ENCODE data around the gene GABBR2. TPM values are rescaled to one million over a fixed set of nuclear protein-coding genes. Genes with fewer than 3 reads are reported as not detected.

The GABBR2 gene
- total and polyA plus RNA-seq, 12 donors, result under 0.01 to 1.3 (median 0.45) TPM

DNA sequence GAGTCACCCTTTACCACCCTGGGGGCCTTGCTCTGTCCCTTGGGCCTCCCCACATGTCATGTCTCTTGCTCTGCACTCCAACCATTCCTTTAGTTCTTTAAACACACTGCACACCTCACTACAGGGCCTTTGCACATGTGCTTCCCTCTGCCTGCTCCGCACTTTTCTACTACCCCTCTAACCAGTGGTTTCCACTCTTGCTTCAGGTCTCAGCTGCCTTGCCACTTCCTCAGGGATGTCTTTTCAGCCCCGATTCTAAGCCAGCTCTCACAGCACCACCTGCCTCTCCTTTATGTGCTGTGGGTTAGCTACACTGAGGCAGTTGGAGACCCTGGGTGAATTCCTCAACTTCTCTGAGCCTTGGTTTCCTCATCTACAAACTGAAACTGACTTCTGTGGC, 34.6 kb upstream of the GABBR2 start:
- Histone ChIP-seq H3K4me3 (no peak overlapping the region), H3K36me3 (peaks cover 0 to 21% (median 0%) of the 10 kb centered on the region in 9 donors), H3K9me3 (peaks cover 0 to 11% (median 0%) of the 10 kb centered on the region in 11 donors), H3K27me3 (no peaks in the 10 kb centered on the region), H3K4me1 (no peaks in the 10 kb centered on the region), H3K27ac (no peak overlapping the region)
- 92 to 93% methylated on average over 2 of the region's 2 CpGs for WGBS, 2 donors
- intact Hi-C loops (cut with DNase I), result no loop called here
- no peak for DNase-seq
- TF ChIP-seq, protein P1, sequence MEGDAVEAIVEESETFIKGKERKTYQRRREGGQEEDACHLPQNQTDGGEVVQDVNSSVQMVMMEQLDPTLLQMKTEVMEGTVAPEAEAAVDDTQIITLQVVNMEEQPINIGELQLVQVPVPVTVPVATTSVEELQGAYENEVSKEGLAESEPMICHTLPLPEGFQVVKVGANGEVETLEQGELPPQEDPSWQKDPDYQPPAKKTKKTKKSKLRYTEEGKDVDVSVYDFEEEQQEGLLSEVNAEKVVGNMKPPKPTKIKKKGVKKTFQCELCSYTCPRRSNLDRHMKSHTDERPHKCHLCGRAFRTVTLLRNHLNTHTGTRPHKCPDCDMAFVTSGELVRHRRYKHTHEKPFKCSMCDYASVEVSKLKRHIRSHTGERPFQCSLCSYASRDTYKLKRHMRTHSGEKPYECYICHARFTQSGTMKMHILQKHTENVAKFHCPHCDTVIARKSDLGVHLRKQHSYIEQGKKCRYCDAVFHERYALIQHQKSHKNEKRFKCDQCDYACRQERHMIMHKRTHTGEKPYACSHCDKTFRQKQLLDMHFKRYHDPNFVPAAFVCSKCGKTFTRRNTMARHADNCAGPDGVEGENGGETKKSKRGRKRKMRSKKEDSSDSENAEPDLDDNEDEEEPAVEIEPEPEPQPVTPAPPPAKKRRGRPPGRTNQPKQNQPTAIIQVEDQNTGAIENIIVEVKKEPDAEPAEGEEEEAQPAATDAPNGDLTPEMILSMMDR (IDR thresholded peaks at IDR 0.05), result no peak
- no peak for ATAC-seq

DNA sequence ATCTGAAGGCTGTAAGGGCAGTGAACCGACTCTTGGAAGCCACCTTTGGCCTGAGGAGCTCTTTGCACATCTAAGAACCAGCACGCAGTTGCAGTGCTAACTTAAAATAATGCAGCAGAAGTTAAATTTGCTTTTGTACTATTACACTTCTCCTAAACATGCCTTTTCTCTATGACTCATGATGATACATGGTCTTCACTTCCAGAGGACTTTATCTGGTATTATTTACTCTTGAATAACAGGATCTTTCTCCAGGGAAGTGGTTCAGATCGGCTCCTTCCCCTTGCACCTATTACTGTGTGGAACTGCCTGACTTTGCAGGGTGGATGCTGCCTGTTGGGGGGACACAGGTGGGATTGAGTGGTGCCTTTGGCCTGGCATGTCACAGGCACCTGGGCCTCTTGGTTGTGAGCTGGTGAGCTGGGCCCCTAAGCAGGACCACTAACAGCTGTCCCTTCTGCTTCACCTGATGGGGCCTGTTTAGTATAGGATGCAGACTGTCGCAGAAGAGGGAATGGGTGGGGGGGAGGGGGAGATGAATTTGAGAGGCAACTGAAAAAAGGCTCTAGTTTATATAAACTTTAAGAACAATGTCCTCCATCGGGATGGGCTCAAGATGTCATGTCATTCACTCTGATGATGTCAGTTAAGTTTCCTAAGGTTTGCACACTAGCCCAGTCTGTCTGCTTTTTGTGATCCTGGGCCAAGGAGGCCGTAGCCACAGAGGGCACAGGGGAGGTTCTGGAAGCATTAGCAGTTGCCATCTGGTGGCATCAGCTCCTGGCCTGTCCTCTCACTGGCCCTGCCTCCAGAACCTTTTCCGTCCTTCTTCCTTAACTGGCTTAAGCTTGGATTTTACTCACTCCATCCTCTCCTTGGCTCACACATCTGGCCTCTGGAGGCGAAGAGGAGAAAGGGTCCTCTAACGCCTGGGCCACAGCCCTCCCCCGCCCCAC, 33.9 kb upstream of the GABBR2 start:
- H3K4me3 ChIP-seq, result no peak overlapping the region
- peaks cover 0 to 20% (median 0%) of the 10 kb centered on the region in 9 donors for H3K36me3 ChIP-seq
- ATAC-seq (no peak), DNase-seq (no peak)
- H3K27ac ChIP-seq, result no peak overlapping the region
- H3K27me3 ChIP-seq, result no peaks in the 10 kb centered on the region
- peaks cover 0 to 18% (median 0%) of the 10 kb centered on the region in 11 donors for H3K9me3 ChIP-seq
- TF ChIP-seq, protein P1 (IDR thresholded peaks at IDR 0.05), result no peak
- no peaks in the 10 kb centered on the region for H3K4me1 ChIP-seq
- intact Hi-C loops (cut with DNase I), result no loop called here
- 85 to 94% methylated on average over 9 to 10 of the region's 10 CpGs for WGBS, 2 donors

DNA sequence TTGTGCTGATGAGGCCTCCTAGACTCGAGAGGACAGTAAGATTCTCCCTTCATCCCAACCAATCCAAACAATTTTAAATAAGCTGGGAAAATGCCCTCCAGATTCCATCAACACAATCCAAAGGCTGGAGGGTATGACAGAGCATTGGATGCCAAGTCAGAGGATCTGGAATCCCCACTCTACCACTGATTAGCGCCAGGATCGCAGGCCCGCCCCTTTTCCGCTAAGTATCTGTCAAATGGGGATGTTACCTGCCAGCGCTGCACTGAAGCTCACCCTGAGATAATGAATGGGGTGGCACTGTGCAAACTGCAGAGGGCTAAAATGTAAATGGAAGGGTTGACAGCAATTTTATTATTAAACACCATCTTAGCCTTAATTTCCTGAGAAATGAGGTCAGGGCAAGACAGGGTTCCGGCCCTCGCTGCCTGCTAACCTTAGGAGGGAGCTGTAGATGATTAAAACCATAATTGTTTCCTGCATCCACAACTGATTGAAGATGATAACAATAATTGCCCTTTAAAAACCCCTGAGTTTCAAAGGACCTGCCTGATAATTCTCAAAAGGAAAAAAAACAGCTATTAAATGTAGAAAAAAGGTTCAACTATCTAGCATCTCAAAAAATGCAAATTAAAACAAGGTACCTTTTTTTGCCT, 31.6 kb upstream of the GABBR2 start:
- DNase-seq (no peak), ATAC-seq (no peak)
- Histone ChIP-seq H3K36me3 (peaks cover 0 to 28% (median 7%) of the 10 kb centered on the region in 9 donors), H3K4me3 (no peak overlapping the region), H3K4me1 (no peaks in the 10 kb centered on the region), H3K27me3 (no peaks in the 10 kb centered on the region), H3K27ac (no peak overlapping the region), H3K9me3 (peaks cover 0 to 21% (median 0%) of the 10 kb centered on the region in 11 donors)
- TF ChIP-seq, protein P1 (IDR thresholded peaks at IDR 0.05), result no peak
- intact Hi-C loops (cut with DNase I), result no loop called here
- WGBS, 2 donors, result 89 to 90% methylated on average over 8 of the region's 8 CpGs

DNA sequence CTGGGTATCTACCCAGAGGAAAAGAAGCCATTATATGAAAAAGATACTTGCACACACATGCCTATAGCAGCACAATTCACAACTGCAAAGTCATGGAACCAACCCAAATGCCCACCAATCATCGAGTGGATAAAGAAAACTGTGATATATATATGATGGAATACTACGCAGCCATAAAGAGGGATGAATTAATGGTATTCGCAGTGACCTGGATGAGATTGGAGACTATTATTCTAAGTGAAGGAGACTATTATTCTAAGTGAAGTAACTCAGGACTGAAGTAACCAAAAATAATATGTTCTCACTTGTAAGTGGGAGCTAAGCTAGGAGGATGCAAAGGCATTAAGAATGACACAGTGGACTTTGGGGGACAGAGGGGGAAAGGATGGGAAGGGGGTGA, 30.0 kb upstream of the GABBR2 start:
- intact Hi-C loops (cut with DNase I), result no loop called here
- Histone ChIP-seq H3K27ac (no peak overlapping the region), H3K36me3 (peaks cover 0 to 31% (median 7%) of the 10 kb centered on the region in 9 donors), H3K4me1 (no peaks in the 10 kb centered on the region), H3K27me3 (no peaks in the 10 kb centered on the region), H3K9me3 (peaks cover 0 to 21% (median 0%) of the 10 kb centered on the region in 11 donors), H3K4me3 (no peak overlapping the region)
- 96% methylated on average over 3 of the region's 3 CpGs for WGBS, 2 donors
- DNase-seq (no peak), ATAC-seq (no peak)
- TF ChIP-seq, protein P1 (IDR thresholded peaks at IDR 0.05), result no peak
